BLaER1 treated with 17β-estradiol and CSF1 and Interleukin-3, amounts not matched to agents 10 nM and 100 nM (cell line): ENCODE data around the gene LRRC38.

Source experiments
- H3K27ac ChIP-seq, 11 experiments: shearing (Covaris generic); formaldehyde crosslinking; 2 replicates each; pipeline ENCODE4 v1.8.1; 2022
- H3K27me3 ChIP-seq, 11 experiments: shearing (Covaris generic); formaldehyde crosslinking; 2 replicates each; pipeline ENCODE4 v1.8.1; 2022
- H3K36me3 ChIP-seq, 11 experiments: shearing (Covaris generic); formaldehyde crosslinking; 2 replicates each; pipeline ENCODE4 v1.8.1; 2022
- H3K4me1 ChIP-seq, 10 experiments: shearing (Covaris generic); formaldehyde crosslinking; 2 replicates each; pipeline ENCODE4 v1.8.1; 2022
- H3K4me2 ChIP-seq, 11 experiments: shearing (Covaris generic); formaldehyde crosslinking; 2 replicates each; pipeline ENCODE4 v1.8.1; 2022
- H3K4me3 ChIP-seq, 10 experiments: shearing (Covaris generic); formaldehyde crosslinking; 2 replicates each; pipeline ENCODE4 v1.8.1; 2022
- H3K9ac ChIP-seq, 11 experiments: shearing (Covaris generic); formaldehyde crosslinking; 2 replicates each; pipeline ENCODE4 v1.8.1; 2022
- H3K9me3 ChIP-seq, 11 experiments: shearing (Covaris generic); formaldehyde crosslinking; replicated peaks in 1 of 11; 2 replicates each; pipeline ENCODE4 v1.8.1; 2022
- H4K20me1 ChIP-seq, 11 experiments: shearing (Covaris generic); formaldehyde crosslinking; 2 replicates each; pipeline ENCODE4 v1.8.1; 2022
- Cebpa-rat ChIP-seq, 11 experiments: shearing (Covaris generic); IDR thresholded peaks; 2 replicates each; pipeline ENCODE4 v1.8.1; 2022

The LRRC38 gene

DNA sequence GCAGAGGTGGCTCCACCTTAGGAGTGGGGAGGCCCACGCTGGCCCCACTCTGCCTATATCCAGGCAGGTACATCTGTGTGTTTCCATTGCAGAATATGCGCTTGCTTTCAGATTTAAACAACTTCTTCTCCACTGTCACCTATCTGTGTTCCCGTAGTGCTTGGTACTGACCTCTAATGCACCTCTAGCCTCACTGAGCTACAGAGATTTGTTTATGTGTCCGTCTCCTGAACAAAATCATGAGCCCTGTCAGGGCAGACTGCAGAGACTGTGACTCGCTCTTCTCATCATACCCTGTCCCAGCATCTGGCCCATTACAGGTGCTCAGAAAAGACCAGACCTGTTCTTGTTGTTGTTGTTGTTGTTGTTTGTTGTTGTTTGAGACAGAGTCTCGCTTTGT lies 14.5 kb upstream of the LRRC38 start:
- H3K9ac ChIP-seq = no peak overlapping the region
- TF ChIP-seq Cebpa-rat (IDR thresholded peaks at IDR 0.05) = no peak
- no peak overlapping the region for H3K4me2 ChIP-seq

DNA sequence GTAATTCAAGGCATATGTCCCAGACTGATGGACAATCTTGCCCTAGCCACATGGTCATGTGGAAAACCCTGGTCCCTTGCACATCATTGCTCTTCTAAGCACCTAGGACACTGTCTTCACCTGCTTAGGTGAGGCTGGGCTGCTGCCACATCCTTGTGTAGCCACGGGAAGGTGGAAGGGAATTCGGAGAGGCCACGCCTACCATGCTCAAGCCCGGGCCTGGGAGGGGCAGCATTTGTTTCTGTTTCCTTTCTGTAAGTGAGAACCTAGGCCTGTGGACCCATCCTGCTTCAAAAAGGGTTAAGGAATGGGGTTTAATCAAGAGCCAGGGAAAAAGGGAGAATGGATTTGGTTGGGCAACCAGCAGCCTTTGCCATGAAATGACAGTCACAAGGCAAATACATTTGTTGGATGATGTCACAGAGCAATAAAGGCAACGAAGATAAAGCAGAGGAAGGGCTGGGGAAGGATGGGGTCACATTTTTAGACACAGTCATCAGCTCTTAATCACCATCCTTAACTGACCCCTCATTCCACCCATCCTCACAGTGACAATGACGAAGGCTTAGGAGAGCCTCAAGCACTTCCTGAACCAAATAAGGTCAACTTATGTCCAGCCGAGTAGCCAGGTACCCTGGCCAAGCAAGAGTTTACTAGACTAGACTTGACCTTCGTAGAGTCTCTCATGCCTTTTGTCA lies 10.1 kb upstream of the LRRC38 start:
- peaks cover 10 to 20% (median 15%) of the 10 kb centered on the region in 11 experiments for H3K9me3 ChIP-seq
- TF ChIP-seq Cebpa-rat (IDR thresholded peaks at IDR 0.05) = no peak

More for the DNA sequence above, 14.5 kb upstream of the LRRC38 start:
- H3K36me3 ChIP-seq = no peaks in the 10 kb centered on the region
- H3K4me1 ChIP-seq = peaks cover 17 to 29% (median 21%) of the 10 kb centered on the region in 10 experiments
- peaks cover 8 to 14% (median 11%) of the 10 kb centered on the region in 11 experiments; a peak in 21 of 22 replicates for H3K9me3 ChIP-seq
- no peaks in the 10 kb centered on the region for H4K20me1 ChIP-seq
- H3K4me3 ChIP-seq = no peak overlapping the region
- no peaks in the 10 kb centered on the region for H3K27me3 ChIP-seq
- no peak overlapping the region for H3K27ac ChIP-seq

GRCh38 chr1:13520985-13521384 lies 7.2 kb upstream of the LRRC38 start:
- peaks cover 0 to 7% (median 4%) of the 10 kb centered on the region in 10 experiments; a peak in 10 of 20 replicates for H3K4me1 ChIP-seq
- H3K36me3 ChIP-seq = no peaks in the 10 kb centered on the region
- H3K27ac ChIP-seq = no peak overlapping the region
- no peak for TF ChIP-seq Cebpa-rat (IDR thresholded peaks at IDR 0.05)
- H3K4me3 ChIP-seq = no peak overlapping the region
- H3K9ac ChIP-seq = no peak overlapping the region
- no peaks in the 10 kb centered on the region for H4K20me1 ChIP-seq
- H3K9me3 ChIP-seq = peaks cover 5 to 19% (median 11%) of the 10 kb centered on the region in 11 experiments
- no peaks in the 10 kb centered on the region; a peak in 1 of 22 replicates for H3K27me3 ChIP-seq
- no peak overlapping the region for H3K4me2 ChIP-seq

More for the DNA sequence above, 10.1 kb upstream of the LRRC38 start:
- H3K27ac ChIP-seq = no peak overlapping the region
- peaks cover 0 to 3% (median 0%) of the 10 kb centered on the region in 10 experiments; a peak in 1 of 20 replicates for H3K4me1 ChIP-seq
- no peaks in the 10 kb centered on the region for H3K27me3 ChIP-seq
- no peaks in the 10 kb centered on the region for H4K20me1 ChIP-seq
- no peak overlapping the region for H3K9ac ChIP-seq
- H3K4me3 ChIP-seq = no peak overlapping the region
- H3K36me3 ChIP-seq = no peaks in the 10 kb centered on the region
- H3K4me2 ChIP-seq = no peak overlapping the region

- no peak overlapping the region for H3K9ac ChIP-seq
- no peak overlapping the region for H3K4me2 ChIP-seq
- no peak for TF ChIP-seq Cebpa-rat (IDR thresholded peaks at IDR 0.05)
- H3K4me3 ChIP-seq = no peak overlapping the region
- H3K27ac ChIP-seq = no peak overlapping the region
- no peaks in the 10 kb centered on the region for H3K36me3 ChIP-seq
- peaks cover 7 to 39% (median 33%) of the 10 kb centered on the region in 10 experiments; a peak in 18 of 20 replicates for H3K4me1 ChIP-seq
- H3K9me3 ChIP-seq = peaks cover 0 to 11% (median 7%) of the 10 kb centered on the region in 11 experiments; a peak in 12 of 22 replicates
- H3K27me3 ChIP-seq = peaks cover 22 to 35% (median 28%) of the 10 kb centered on the region in 11 experiments
- peaks cover 0 to 5% (median 0%) of the 10 kb centered on the region in 11 experiments; a peak in 2 of 22 replicates for H4K20me1 ChIP-seq
Observed at GRCh38 chr1:13517193-13517812, 3.5 kb upstream of the LRRC38 start.

- Histone ChIP-seq H3K36me3 (no peaks in the 10 kb centered on the region), H3K9ac (no peak overlapping the region), H4K20me1 (peaks cover 0 to 6% (median 0%) of the 10 kb centered on the region in 11 experiments; a peak in 2 of 22 replicates), H3K9me3 (peaks cover 0 to 11% (median 7%) of the 10 kb centered on the region in 11 experiments; a peak in 12 of 22 replicates), H3K4me2 (peak overlapping the region in 5 of 11 experiments; percentile 10 to 95 (median 41); a peak in 3 of 22 replicates), H3K27ac (no peak overlapping the region), H3K4me3 (no peak overlapping the region), H3K27me3 (peaks cover 29 to 42% (median 35%) of the 10 kb centered on the region in 11 experiments), H3K4me1 (peaks cover 7 to 45% (median 38%) of the 10 kb centered on the region in 10 experiments; a peak in 18 of 20 replicates)
- no peak for TF ChIP-seq Cebpa-rat (IDR thresholded peaks at IDR 0.05)
Observed at GRCh38 chr1:13516606-13517005, 2.8 kb upstream of the LRRC38 start.

- H3K27ac ChIP-seq = no peak overlapping the region
- no peaks in the 10 kb centered on the region for H3K36me3 ChIP-seq
- peaks cover 7 to 50% (median 40%) of the 10 kb centered on the region in 10 experiments; a peak in 18 of 20 replicates for H3K4me1 ChIP-seq
- peaks cover 39 to 54% (median 46%) of the 10 kb centered on the region in 11 experiments for H3K27me3 ChIP-seq
- H4K20me1 ChIP-seq = peaks cover 0 to 6% (median 0%) of the 10 kb centered on the region in 11 experiments; a peak in 2 of 22 replicates
- no peak overlapping the region for H3K9ac ChIP-seq
- H3K4me3 ChIP-seq = no peak overlapping the region
- H3K4me2 ChIP-seq = peak overlapping the region in 7 of 11 experiments; percentile 15 to 97 (median 94); a peak in 9 of 22 replicates
- H3K9me3 ChIP-seq = peaks cover 0 to 11% (median 7%) of the 10 kb centered on the region in 11 experiments; a peak in 12 of 22 replicates
- no peak for TF ChIP-seq Cebpa-rat (IDR thresholded peaks at IDR 0.05)
Observed at GRCh38 chr1:13514821-13515220, 1.0 kb upstream of the LRRC38 start.

DNA sequence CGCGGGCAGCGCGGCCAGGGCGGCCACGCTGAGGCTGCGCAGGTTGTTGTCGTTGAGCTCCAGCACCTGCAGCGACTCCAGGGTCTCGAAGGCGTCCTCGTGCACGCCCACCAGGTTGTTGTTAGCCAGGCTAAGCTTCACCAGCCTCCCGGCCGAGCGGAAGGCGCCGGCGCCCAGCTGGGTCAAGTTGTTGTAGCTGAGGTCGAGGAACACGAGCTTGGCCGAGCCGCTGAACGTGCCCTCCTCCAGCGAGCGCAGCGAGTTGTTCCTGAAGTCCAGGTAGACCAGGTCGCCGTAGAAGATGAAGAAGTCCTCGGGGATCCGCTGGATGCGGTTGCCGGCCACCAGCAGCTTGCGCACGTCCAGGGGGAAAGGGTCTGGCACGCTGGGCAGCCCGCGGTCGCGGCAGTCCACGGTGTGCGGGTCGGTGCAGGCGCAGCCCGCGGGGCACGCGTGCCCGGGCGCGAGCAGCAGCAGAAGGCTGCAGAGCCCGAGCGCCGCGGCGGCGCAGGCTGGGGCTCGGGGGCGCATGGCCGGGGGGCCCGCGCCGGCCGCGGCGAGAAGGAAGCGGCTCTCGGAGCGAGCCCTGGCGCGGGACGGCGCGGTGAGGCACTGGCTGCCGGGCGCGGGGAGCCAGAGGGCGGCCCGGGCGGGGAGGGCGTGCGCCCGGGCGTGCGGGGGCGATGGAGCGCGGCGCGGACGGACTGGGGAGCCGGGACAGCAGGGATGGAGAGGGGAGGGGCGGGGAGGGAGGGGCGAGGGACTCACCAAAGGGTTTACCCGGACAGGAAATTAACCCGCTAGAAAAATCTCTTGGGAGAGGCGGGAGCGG lies 524 bp downstream of the LRRC38 start:
- Histone ChIP-seq H3K36me3 (no peaks in the 10 kb centered on the region), H3K9ac (peak overlapping the region in 9 of 11 experiments; percentile 41 to 75 (median 63); a peak in 17 of 22 replicates), H3K4me3 (peak overlapping the region; percentile 43 to 71 (median 62)), H3K4me2 (peak overlapping the region; percentile 80 to 97 (median 95)), H3K27ac (peak overlapping the region in 6 of 11 experiments; percentile 8 to 63 (median 32); a peak in 7 of 22 replicates), H4K20me1 (peaks cover 0 to 6% (median 0%) of the 10 kb centered on the region in 11 experiments; a peak in 2 of 22 replicates), H3K9me3 (no peaks in the 10 kb centered on the region), H3K4me1 (peaks cover 14 to 65% (median 55%) of the 10 kb centered on the region in 10 experiments; a peak in 19 of 20 replicates), H3K27me3 (peaks cover 39 to 54% (median 46%) of the 10 kb centered on the region in 11 experiments)
- no peak for TF ChIP-seq Cebpa-rat (IDR thresholded peaks at IDR 0.05)

DNA sequence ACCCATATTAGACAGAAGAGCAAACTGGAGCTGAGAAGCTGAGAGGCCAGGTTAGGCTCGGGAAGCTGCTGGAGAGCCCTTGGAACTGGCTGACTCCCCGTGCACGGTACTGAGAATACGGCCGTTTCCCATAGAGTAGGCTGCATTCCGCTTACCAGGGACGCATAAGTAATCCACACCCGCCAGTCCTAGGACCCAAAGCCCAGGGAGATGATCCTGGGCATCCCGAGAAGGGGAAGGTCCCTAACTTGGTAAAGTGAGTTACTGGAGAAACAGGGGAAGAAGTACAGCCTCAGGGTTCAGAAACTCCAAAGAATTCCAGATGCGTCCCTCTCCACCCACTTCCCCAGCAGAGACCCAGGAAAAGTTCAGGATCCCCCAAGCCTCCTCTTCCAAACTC lies 1.3 kb downstream of the LRRC38 start:
- Histone ChIP-seq H4K20me1 (peaks cover 0 to 6% (median 0%) of the 10 kb centered on the region in 11 experiments; a peak in 2 of 22 replicates), H3K27ac (no peak overlapping the region), H3K27me3 (peaks cover 39 to 54% (median 46%) of the 10 kb centered on the region in 11 experiments), H3K9ac (peak overlapping the region in 2 of 11 experiments; percentile 74 to 75; a peak in 3 of 22 replicates), H3K4me1 (peaks cover 14 to 73% (median 60%) of the 10 kb centered on the region in 10 experiments; a peak in 19 of 20 replicates), H3K9me3 (no peaks in the 10 kb centered on the region), H3K36me3 (no peaks in the 10 kb centered on the region), H3K4me3 (peak overlapping the region in 6 of 10 experiments; percentile 55 to 67 (median 64); a peak in 9 of 20 replicates), H3K4me2 (peak overlapping the region in 9 of 11 experiments; percentile 80 to 97 (median 95); a peak in 16 of 22 replicates)
- no peak for TF ChIP-seq Cebpa-rat (IDR thresholded peaks at IDR 0.05)
